ENCODE results near the gene HMGB2.

Gene HMGB2

GRCh38 chr4:173287486-173287885 is 46.7 kb downstream of the HMGB2 start:
- DNase-seq, result no peak

DNA sequence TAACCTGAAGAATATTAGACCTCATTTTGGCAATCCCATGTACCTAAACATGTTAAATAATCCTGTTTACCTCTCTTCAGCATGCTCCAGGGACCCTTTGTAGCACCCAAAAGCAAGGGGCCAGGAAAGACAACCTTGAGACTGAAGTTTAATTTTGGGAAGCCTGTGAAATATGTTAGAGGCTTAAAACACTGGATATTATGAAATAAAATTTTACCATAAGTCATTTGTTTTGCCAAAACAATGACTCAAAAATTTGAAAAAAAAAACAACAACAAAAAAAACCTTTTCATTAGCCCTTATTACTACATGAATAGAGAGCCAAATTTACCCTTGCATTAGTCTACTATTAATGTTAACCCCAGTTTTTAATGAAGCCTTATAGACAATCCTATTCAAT is 49.7 kb downstream of the HMGB2 start:
- no peak for DNase-seq

GRCh38 chr4:173282626-173283025 is 51.5 kb downstream of the HMGB2 start:
- no peak for DNase-seq

DNA sequence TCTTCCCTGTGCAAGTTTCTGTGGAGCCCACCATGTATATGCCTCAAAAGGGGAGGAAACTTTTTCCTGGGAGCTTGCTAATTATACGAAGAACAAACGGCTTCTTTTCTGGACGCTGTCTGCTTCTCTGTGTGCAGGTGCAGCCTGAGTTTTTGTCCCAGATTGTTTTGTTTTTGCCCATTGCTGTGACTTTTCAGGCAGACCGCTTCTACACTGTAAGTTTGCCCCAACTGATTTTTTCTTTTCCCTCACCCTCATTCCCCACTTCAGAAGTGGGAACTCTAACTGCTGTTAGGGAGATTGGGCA is 51.9 kb downstream of the HMGB2 start:
- DNase-seq, result no peak

- no peak for DNase-seq
These were observed 52.5 kb downstream of the HMGB2 start for GRCh38 chr4:173281406-173282255.

Data from EL (cell line).